ELF-1 (cell line): ENCODE data around the gene SUPT6H.
"Not testable (repeated sequence)": the region's sequence is repeated elsewhere in the genome, so short reads cannot be mapped to it uniquely, and the experiment has no call there.

Experiments used
- DNase-seq: peaks from one replicate; pipeline ENCODE4 v3.0.0-alpha.2; 2016; ENCODE audit warnings: low read depth, low spot score

SUPT6H gene

GRCh38 chr17:28718333-28719020, 56.5 kb downstream of the SUPT6H start:
- no peak for DNase-seq

GRCh38 chr17:28719021-28719433, 57.0 kb downstream of the SUPT6H start:
- DNase-seq, result no peak

GRCh38 chr17:28720247-28720996, 58.4 kb downstream of the SUPT6H start:
- no peak for DNase-seq

- not testable (repeated sequence) for DNase-seq
Observed at GRCh38 chr17:28720997-28721329, 59.0 kb downstream of the SUPT6H start.

- no peak for DNase-seq
Observed at GRCh38 chr17:28722417-28723158, 60.6 kb downstream of the SUPT6H start.

- no peak for DNase-seq
Observed at GRCh38 chr17:28723159-28723835, 61.3 kb downstream of the SUPT6H start.

- not testable (repeated sequence) for DNase-seq
Observed at GRCh38 chr17:28723836-28724499, 62.0 kb downstream of the SUPT6H start.

GRCh38 chr17:28724500-28725165, 62.6 kb downstream of the SUPT6H start:
- DNase-seq, result no peak

- DNase-seq, result no peak
Observed at GRCh38 chr17:28725166-28725659, 63.2 kb downstream of the SUPT6H start.

GRCh38 chr17:28725660-28726225, 63.7 kb downstream of the SUPT6H start:
- peak; percentile 92 for DNase-seq

- no peak for DNase-seq
Observed at GRCh38 chr17:28726226-28726626, 64.2 kb downstream of the SUPT6H start, which contains the start of gene TLCD1. Gene TLCD1 (minus strand): TSS chr17:28726233. CDS start chr17:28726097, 136 bp downstream.

- peak; percentile 99 for DNase-seq
Observed at GRCh38 chr17:28726627-28727491, 64.9 kb downstream of the SUPT6H start.

GRCh38 chr17:28728364-28729200, 66.6 kb downstream of the SUPT6H start, which contains the start of gene NEK8:
Gene NEK8 (plus strand): TSS chr17:28728788. CDS start chr17:28728814, 26 bp downstream.
- peak; percentile 93 for DNase-seq

- no peak for DNase-seq
Observed at GRCh38 chr17:28729950-28730330, 67.9 kb downstream of the SUPT6H start.

GRCh38 chr17:28733346-28733745, 71.3 kb downstream of the SUPT6H start:
- no peak for DNase-seq

GRCh38 chr17:28734712-28735241, 72.8 kb downstream of the SUPT6H start:
- no peak for DNase-seq

GRCh38 chr17:28735242-28735722, 73.3 kb downstream of the SUPT6H start:
- DNase-seq, result peak; percentile 57
